Measurements from ENCODE around the gene ETV2.
"Not testable (repeated sequence)": the region's sequence is repeated elsewhere in the genome, so short reads cannot be mapped to it uniquely, and the experiment has no call there.

The ETV2 gene

DNA sequence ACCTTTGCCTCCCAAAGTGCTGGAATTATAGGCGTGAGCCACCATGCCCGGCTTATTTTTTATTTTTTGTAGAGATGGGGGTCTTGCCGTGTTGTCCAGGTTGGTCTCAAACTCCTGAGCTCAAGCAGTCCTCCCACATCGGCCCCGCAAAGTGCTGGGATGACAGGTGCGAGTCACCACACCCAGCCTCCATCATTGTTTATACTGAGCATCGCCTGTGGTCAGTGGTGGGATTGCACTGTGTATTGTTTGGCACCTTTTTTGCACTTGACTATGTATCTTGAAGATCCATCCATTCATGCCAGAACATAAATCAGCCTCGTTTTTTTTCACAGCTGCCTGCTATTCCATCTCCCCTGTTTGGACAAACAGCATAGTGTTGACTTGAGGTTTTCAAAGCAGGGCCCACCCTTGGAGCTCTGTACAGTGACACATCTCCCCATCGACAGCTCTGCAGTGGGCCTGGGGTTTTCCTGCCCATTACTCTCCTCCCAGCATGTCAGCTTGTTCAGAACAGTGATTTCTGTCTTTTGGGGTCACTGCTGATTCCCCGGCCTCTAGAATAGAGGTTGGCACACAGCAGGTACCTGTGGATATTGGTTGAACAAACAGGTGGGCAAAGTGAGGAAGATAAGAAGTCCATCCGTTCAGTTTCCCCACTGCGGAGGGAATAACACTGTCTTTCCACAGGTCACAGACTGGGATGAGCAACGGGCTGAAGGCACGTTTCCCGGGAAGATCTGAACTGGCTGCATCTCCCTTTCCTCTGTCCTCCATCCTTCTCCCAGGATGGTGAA lies 16.6 kb downstream of the ETV2 start:
- DNase-seq = no peak

DNA sequence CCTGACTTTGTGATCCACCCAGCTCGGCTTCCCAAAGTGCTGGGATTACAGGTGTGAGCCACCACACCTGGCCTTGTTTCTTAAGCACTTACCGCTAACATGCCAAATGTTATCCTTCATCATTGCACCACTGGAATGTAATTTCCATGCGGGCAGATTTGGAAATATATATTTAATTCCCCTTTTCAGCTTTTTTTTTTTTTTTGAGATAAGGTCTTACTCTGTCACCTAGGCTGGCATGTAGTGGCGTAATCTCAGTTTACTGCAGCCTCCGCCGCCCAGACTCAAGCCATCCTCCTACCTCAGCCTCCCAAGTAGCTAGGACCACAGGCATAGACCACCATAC lies 20.4 kb downstream of the ETV2 start:
- DNase-seq = no peak

DNA sequence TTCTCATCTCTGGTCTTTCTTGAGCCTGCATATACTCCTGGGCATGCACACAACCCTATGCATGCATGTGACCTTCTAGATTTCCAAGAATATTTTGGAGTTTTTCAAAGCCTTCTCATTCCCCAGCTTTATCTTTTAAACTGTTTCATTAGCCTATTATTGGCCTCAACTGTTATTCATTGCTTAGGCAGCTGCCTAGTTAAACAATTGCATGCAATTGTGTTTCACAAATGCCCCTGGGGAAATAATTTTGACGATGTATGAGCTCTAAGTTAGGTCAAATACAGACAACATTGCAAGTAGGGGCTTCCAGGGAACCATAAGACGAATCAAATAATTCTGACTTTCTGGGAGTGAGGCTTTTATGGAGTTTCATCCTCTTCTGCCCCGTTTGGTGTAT lies 22.4 kb downstream of the ETV2 start:
- no peak for DNase-seq

DNA sequence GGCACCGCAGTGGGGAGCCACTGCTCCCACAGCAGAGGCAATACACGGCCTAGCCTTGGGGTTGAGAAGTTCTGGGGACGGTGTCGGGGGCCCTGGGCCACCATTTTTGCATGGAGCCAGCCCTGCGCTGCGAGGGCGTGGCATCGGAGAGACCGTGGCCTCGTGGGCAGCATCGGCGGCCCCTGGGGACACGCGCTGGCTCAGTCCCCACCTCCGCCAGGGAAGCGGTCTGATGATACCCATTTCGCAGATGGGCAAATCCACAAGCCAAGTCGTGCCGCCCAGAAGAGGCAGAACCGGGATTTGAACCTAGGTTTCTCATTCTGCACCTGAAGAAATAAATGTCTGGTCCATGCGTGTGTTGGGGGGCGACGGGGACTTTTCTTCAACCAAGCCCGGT lies 23.6 kb downstream of the ETV2 start:
- no peak for DNase-seq

DNA sequence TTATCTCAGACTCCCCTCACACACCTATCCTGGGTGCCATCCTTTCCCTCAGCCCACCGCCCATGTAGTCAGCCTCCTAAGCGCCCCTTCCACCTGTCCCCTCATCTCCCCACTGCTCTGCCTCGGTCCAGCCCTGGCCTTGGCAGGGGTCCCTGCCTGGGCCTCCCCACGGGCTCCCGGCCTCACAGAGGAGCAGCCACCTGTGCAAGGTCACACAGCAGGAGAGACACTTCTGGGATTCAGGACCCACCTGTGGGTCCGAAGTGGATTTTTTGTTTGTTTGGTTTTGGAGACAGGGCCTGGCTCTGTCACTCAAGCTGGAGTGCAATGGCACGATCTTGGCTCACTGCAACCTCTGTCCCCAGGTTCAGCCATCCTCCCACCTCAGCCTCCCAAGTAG lies 24.1 kb downstream of the ETV2 start:
- no peak for DNase-seq

DNA sequence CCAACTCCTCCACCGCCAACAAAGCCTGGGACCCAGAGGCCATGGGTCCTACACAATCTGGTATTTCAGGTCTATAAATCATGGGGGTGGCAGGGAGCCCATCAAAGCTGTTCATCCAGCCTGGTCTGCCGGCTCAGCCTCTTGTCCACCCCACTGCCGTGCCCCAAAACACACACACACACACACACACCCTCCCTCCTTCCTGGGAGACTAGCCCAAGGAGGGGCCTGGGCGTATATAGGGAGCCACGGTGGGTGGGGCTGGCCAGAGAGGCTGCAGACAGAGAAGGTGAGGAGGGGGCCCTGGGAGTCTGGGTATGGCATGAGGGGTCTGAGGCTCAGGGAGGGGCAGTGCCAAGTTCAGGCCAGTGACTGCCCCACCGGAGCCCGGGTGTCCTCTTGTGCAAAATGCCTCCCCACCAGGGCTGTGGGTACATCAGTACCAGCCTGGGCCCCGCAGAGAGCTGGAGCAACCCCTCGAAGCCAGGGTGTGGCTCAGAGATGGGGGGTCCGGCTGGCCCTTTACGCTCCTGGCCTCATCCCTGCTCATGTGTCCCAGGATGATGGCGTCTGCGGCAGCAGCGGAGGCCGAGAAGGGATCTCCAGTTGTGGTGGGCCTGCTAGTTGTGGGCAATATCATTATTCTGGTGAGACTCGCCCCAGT lies 24.8 kb downstream of the ETV2 start, which contains the start of gene UPK1A:
Gene UPK1A, plus strand, starts transcription at position 267 of the 663 bp plus-strand sequence. Its CDS starts 296 bp downstream, at position 563.
- DNase-seq = no peak

DNA sequence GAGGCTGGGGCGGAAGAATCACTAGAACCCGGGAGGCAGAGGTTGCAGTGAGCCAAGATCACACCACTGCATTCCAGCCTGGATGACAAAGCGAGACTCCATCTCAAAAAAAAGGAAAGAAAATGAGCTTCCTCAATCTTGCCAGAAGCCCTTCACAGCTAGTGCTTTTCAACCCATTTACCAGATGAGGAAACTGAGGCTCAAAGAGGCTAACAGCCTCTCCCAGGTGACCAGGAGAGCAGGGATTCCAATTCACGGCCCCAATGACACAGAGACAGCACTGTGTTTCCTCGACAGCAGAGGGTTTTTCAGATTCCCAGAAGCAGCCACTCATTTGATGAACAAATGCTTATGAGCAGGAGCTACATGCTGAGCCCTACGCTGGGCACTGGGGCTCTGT lies 28.0 kb downstream of the ETV2 start:
- no peak for DNase-seq

DNA sequence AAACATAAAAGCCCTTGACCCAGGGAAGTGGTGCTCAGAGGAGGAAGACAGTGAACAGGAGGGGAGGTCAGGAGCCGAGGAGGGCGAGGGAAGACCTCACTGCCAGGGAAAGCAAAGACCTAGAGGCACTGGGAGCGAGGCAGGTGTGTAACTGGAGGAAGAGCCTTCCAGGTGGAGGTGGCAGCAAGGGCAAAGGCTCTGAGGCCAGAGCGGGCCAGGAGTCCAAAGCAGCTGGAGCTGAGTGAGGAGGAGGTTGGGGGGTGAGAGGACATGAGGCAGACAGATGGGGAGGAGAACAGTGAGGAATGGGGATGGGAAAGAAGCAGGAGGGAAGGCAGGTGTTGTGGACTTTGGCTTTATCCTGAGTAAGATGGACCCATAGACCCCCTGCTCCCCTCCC lies 28.4 kb downstream of the ETV2 start:
- DNase-seq = no peak

DNA sequence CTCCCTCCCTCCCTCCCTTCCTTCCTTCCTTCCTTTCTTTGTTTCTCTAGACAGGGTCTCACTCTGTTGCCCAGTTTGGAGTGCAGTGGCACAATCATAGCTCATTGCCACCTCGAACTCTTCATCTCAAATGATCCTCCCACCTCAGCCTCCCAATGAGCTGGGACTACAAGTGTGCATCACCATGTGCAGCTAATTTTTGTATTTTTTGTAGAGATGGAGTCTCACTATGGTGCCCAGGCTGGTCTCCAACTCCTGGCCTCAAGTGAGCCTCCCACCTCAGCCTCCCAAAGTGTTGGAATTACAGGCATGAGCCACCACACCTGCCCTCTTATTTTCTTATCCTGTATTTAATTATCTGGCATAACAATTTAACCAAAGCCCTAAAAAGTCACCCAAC lies 29.1 kb downstream of the ETV2 start:
- no peak for DNase-seq

DNA sequence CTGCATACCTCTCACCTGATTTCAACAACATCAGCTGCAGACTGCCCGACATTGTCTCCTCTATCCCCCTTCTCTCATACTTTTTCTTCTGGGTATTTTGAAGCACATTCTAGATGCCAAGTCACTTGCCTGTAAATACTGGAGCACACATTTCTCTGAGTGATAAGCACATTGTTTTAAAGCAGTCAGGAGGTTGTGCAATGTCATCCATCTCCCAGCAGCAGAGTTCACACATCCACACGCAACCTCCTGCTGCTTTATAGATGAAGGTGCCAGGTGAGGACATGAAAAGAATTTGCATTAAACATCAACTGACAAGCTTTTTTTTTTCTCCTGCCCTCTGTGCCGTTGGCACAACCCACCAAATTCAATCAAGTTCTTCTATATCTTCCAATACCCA lies 30.3 kb downstream of the ETV2 start:
- no peak for DNase-seq

DNA sequence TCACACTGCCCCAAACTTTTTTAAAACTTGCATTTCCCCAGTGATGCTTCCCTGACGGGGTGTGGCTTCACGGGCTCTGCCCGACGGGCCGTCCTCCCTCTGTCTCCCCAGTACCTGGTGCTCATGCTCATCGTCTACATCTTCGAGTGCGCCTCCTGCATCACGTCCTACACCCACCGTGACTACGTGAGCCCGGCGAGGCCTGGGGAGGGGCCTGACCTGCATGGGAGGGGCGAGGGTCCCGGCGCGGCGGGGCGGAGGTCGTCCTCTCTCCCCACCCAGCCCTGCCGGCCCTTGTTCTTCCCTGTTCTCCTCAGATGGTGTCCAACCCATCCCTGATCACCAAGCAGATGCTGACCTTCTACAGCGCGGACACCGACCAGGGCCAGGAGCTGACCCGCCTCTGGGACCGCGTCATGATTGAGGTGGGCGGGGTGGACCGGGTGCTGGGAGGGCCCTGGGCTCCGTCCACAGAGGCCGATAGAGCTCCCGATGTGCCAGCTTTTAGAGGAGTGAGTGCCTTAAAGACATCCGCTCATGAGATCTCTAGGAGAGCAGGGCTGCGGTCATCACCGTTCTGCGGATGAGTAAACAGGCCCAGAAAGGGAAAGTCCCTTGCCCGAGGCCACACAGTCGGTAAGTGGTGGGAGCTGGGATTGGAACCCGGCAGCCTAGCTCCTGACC lies 31.7 kb downstream of the ETV2 start:
- DNase-seq = no peak

DNA sequence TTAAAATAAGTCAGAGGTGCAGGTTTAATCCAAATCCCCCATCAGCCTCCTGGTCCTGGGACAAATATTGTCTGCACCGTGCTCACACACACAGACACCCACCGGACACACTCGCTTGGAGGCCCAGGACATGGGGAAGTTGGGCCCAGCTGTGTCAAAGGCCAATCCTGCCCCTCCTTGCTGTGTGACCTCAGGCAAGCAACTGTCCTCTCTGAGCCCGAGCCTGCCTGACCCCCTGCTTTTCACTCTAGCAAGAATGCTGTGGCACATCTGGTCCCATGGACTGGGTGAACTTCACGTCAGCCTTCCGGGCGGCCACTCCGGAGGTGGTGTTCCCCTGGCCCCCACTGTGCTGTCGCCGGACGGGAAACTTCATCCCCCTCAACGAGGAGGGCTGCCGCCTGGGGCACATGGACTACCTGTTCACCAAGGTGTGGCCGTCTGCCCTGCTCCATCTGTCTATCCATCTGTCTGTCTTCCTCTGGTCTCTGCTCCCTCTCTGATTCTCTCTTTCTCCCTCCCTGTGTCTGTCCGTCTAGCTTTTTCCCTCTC lies 34.1 kb downstream of the ETV2 start:
- no peak for DNase-seq

DNA sequence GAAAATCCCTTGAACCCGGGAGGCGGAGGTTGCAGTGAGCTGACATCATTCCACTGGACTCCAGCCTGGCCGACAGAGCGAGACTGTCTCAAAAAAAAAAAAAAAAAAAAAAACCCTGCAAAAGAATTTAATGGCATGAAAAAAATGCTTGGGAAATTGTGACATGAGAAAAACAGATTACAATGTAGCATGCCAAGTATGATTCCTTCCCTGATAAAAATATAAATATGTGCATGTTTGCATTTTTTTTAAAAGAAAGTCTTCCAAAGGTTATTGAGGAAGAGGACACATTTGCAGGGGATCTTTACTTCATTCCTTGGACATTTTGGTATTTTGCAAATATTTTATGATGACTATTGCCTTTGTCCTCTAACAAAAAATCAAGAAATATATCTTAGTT lies 48.3 kb downstream of the ETV2 start:
- no peak for DNase-seq

DNA sequence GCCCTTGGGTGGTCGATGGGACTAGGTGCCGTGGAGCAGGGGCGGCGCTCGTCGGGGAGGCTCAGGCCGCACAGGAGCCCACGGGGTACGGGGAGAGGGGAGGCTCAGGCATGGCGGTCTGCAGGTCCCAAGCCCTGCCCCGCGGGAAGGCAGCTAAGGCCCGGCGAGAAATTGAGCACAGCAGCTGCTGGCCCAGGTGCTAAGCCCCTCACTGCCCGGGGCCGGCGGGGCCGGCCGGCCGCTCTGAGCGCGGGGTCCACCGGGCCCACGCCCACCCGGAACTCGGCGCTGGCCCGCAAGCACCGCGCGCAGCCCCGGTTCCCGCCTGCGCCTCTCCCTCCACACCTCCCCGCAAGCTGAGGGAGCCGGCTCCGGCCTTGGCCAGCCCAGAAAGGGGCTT lies 49.6 kb downstream of the ETV2 start:
- DNase-seq = not testable (repeated sequence)

DNA sequence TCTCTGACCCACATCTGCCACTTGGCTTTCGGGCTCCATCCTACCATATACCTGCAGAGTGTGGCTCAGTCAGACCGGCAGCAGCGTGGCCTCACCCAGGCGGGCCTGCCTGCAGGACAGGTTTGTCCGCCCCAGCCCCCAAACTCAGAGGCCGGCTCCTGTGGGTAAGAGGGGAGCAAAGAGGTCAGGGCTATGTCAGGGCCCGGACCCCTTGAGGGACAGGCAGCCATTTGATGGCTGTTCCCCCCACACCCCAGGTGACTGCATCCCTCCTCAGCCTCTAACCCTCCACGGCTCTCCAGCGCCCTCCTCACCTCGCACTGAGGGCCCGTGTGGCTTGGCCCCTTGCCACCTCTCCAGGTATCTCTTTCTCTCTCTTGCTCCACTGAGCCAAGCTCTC lies 50.5 kb downstream of the ETV2 start:
- no peak for DNase-seq

DNA sequence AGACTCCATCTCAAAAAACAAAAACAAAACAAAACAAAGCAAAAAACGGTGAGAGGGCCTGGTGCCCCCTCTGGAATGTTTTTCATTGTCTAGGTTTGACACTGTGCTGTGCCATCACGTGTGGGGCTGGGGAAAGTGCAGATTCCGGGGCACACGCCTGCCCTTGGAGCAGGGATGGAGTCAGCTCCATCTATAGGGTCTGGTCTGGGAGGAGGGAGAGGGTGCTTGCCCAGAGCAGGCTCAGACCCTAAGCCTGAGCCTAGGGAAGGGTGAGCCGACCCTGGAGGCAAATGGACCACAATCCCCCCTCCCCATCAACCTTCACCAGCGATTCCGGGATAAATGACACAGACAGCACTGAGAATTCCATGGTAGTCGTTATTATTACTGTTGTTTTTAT lies 51.9 kb downstream of the ETV2 start:
- no peak for DNase-seq

DNA sequence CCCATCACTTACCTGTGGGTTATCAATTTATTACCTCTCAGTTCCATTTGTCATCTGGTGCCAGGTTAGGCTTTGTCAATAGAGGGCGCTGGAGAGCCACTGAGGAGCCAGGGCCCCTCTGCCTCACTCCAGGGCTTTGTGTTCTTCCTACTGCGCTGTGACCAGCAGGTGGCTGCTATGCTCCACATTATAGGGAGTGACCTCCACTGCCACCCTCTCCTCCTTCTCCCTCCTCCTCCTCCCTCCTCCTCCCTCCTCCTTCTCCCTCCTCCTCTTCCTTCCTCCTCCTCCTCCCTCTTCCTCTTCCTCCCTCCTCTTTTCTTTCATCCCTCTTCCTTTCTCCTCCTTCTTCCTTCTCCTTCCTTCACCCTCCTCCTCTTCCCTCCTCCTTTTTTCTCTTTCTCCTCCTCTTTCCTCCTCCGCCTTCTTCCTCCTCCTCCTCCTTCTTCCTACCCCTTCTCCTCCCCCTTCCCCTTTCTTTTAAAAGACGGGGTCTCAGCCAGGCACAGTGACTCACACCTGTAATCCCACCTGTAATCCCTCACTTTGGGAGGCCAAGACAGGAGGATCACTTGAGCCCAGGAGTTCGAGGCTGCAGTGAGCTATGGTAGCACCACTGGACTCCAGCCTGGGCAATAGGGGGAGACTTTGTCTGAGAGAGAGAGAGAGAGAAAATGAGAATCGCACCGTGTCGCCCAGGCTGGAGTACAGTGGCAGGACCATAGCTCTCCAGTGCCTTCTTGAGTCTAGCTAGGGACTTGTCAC lies 52.5 kb downstream of the ETV2 start:
- DNase-seq = peak in 49 of 51 donors; percentile 11 to 88 (median 67)

All from hypothalamus (tissue), 51 donors.